GM18951 (cell line): ENCODE data around the gene FAAH.

ENCODE experiments used
- POLR2A ChIP-seq: IDR thresholded peaks from 4 replicates; pipeline ENCODE4 v1.6.1; 2011; ENCODE audit warnings: mild to moderate bottlenecking; ENCODE audit not compliant: insufficient read length, insufficient read depth; ENCODE audit errors: extremely low read depth
- in situ Hi-C: fragments of 300-500 bp; cut with MboI; formaldehyde crosslinking; loops from one replicate; pipeline ENCODE4 v1.12.0; 2022; ENCODE audit warnings: low sequenced_read_pairs, mixed read lengths, inconsistent platforms; ENCODE audit not compliant: unreplicated experiment

The FAAH gene

GRCh38 chr1:46442317-46443161 lies 48.4 kb downstream of the FAAH start:
- no peak for TF ChIP-seq POLR2A
- in situ Hi-C loops, result loop anchor here (10.0 kb wide), 1 partner anchor 82 kb away; no protein-coding TSS in a partner anchor

- no peak for TF ChIP-seq POLR2A
- in situ Hi-C loops, result loop anchor here (10.0 kb wide), 1 partner anchor 80 kb away; no protein-coding TSS in a partner anchor
These were observed 50.3 kb downstream of the FAAH start for GRCh38 chr1:46444466-46444865.

- in situ Hi-C loops, result loop anchor here (10.0 kb wide), 1 partner anchor 79 kb away; no protein-coding TSS in a partner anchor
- no peak for TF ChIP-seq POLR2A
These were observed 51.7 kb downstream of the FAAH start for GRCh38 chr1:46445773-46446256.

- TF ChIP-seq POLR2A, result no peak
- in situ Hi-C loops, result loop anchor here (10.0 kb wide), 1 partner anchor 78 kb away; no protein-coding TSS in a partner anchor
These were observed 52.8 kb downstream of the FAAH start for GRCh38 chr1:46446646-46447498.

GRCh38 chr1:46447499-46448108 lies 53.5 kb downstream of the FAAH start:
- no peak for TF ChIP-seq POLR2A
- in situ Hi-C loops, result loop anchor here (10.0 kb wide), 1 partner anchor 77 kb away; no protein-coding TSS in a partner anchor

DNA sequence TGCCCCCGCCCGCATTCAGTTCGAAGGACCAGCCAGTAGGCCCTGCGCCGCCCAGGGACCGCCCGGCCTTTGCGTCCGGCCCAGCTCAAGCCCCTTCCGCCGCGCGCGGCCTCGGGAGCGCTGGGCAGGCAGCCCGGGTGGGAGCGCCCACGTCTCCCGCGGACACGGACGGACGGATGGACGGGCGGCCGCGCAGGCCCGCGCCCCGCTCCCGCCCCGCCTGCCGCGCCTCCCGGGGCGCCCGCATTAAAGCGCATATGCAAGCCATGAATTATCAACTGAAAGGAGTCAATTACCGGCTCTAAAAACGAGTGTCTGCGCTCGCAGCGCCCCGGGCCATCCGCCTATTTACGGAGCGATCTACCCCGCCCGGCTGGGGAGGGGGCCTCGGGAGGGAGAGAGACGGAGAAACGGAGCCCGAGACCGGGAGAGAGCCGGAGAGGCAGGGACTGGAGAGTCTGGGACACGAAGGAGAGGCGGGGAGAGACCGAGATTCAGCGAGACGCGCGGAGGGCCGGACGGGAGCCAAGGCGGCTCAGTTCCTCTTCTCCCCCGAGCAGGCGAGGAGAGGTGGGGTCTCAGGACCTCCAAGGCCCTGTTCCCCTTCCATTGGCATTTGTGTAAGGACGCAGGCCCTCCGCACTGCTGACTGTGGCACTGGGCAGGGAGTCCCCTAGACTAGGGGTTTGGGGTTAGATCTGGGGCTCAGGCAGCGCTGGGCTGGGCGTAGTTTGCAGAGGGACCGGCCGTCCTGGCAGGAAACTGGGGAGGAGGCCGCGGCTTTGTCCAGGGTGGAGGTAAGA lies 54.2 kb downstream of the FAAH start:
- in situ Hi-C loops, result loop anchor here (10.0 kb wide), 1 partner anchor 76 kb away; no protein-coding TSS in a partner anchor
- TF ChIP-seq POLR2A, result no peak

GRCh38 chr1:46449223-46450159 lies 55.4 kb downstream of the FAAH start:
- TF ChIP-seq POLR2A, result no peak
- in situ Hi-C loops, result loop anchor here (10.0 kb wide), 1 partner anchor 75 kb away; no protein-coding TSS in a partner anchor

GRCh38 chr1:46450160-46450517 lies 56.0 kb downstream of the FAAH start:
- TF ChIP-seq POLR2A, result no peak
- in situ Hi-C loops, result no loop called here

- no peak for TF ChIP-seq POLR2A
- in situ Hi-C loops, result no loop called here
These were observed 58.1 kb downstream of the FAAH start for GRCh38 chr1:46451948-46452930.

GRCh38 chr1:46452931-46453325 lies 58.8 kb downstream of the FAAH start:
- in situ Hi-C loops, result no loop called here
- no peak for TF ChIP-seq POLR2A
